ENCODE data around the gene DISC1. TPM values are rescaled to one million over a fixed set of nuclear protein-coding genes. Genes with fewer than 3 reads are reported as not detected.

DISC1 gene
- total and polyA plus RNA-seq, 2 experiments from 2014 or later = 2.1 to 6.5 TPM

DNA sequence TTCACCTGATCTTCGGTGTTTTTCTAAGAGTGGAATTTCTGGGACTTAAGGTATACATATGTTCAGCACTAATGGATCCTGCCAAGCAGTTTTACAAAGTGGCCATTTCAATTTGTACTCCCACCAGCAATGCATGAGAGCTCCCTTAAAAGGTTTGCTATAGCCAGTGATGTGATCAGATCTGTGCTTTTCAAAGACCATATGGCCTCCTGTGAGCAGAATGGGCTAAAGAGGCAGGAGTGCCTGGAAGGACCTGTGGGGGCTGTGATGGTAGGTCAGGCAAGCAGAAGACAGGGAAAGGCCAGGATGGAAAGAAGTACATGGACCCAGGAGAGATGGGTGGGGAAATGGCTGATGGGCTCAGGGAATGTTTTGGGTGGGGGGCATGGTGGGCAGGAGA is 252.7 kb downstream of the DISC1 start (continued):
- TF ChIP-seq, protein P1, sequence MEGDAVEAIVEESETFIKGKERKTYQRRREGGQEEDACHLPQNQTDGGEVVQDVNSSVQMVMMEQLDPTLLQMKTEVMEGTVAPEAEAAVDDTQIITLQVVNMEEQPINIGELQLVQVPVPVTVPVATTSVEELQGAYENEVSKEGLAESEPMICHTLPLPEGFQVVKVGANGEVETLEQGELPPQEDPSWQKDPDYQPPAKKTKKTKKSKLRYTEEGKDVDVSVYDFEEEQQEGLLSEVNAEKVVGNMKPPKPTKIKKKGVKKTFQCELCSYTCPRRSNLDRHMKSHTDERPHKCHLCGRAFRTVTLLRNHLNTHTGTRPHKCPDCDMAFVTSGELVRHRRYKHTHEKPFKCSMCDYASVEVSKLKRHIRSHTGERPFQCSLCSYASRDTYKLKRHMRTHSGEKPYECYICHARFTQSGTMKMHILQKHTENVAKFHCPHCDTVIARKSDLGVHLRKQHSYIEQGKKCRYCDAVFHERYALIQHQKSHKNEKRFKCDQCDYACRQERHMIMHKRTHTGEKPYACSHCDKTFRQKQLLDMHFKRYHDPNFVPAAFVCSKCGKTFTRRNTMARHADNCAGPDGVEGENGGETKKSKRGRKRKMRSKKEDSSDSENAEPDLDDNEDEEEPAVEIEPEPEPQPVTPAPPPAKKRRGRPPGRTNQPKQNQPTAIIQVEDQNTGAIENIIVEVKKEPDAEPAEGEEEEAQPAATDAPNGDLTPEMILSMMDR (conservative IDR thresholded peaks at IDR 0.05; ENCODE audit: low read depth in 2 of 2) = no peak
- no peak for TF ChIP-seq JUNB (IDR thresholded peaks at IDR 0.05; ENCODE audit: unreplicated experiment)
- TF ChIP-seq EZH2 (IDR thresholded peaks at IDR 0.05; ENCODE audit: low read depth, unreplicated experiment) = no peak
- TF ChIP-seq ZNF331 (CRISPR knock-in tag; IDR thresholded peaks at IDR 0.05; ENCODE audit: low read depth) = no peak
- TF ChIP-seq POLR2AphosphoS5 (IDR thresholded peaks at IDR 0.05; ENCODE audit: low read depth) = no peak
- TF ChIP-seq CREB1 (CRISPR knock-in tag; IDR thresholded peaks at IDR 0.05; ENCODE audit: low read depth) = no peak
- no peak for TF ChIP-seq REST (IDR thresholded peaks at IDR 0.05; ENCODE audit: unreplicated experiment)

GRCh38 chr1:231882333-231882732 is 255.7 kb downstream of the DISC1 start:
- Histone ChIP-seq H3K9me2 (ENCODE audit: insufficient read depth) (peaks cover 8% of the 10 kb centered on the region; the same call in 1 of the 2 replicates), H3K79me2 (replicated peaks; ENCODE audit: insufficient read depth) (no peaks in the 10 kb centered on the region), H3K27ac (ENCODE audit: low read depth) (no peak overlapping the region), H3K36me3 (ENCODE audit: insufficient read depth) (no peaks in the 10 kb centered on the region), H3K4me1 (ENCODE audit: insufficient read depth) (no peaks in the 10 kb centered on the region), H3K27me3 (ENCODE audit: insufficient read depth) (no peaks in the 10 kb centered on the region), H4K20me1 (replicated peaks; ENCODE audit: insufficient read depth) (no peaks in the 10 kb centered on the region), H3K4me3 (no peak overlapping the region), H2AFZ (no peak overlapping the region), H3F3A (replicated peaks; ENCODE audit: low read depth) (no peaks in the 10 kb centered on the region), H3K4me2 (no peak overlapping the region)
- no peak for DNase-seq (ENCODE audit: low spot score)
- no peak overlapping the region for H3K4me3 Mint-ChIP-seq
- no peaks in the 10 kb centered on the region for H3K9me3 Mint-ChIP-seq
- no peak overlapping the region for H3K27ac Mint-ChIP-seq
- no peak for ATAC-seq
- peaks cover 2% of the 10 kb centered on the region for H3K27me3 Mint-ChIP-seq (ENCODE audit: insufficient read depth, low read depth, poor library complexity)
- H3K36me3 Mint-ChIP-seq (ENCODE audit: low read depth) = no peaks in the 10 kb centered on the region
- peaks cover 5% of the 10 kb centered on the region for H3K4me1 Mint-ChIP-seq
- no peak for TF ChIP-seq STAT1 (IDR thresholded peaks at IDR 0.05; ENCODE audit: unreplicated experiment)
- no peak for TF ChIP-seq ETS1 (IDR thresholded peaks at IDR 0.05)
- TF ChIP-seq EZH2 (IDR thresholded peaks at IDR 0.05; ENCODE audit: low read depth, unreplicated experiment) = no peak
- no peak for TF ChIP-seq ZNF331 (CRISPR knock-in tag; IDR thresholded peaks at IDR 0.05; ENCODE audit: low read depth)
- TF ChIP-seq POLR2AphosphoS5 (IDR thresholded peaks at IDR 0.05; ENCODE audit: low read depth) = no peak
- TF ChIP-seq CREB1 (CRISPR knock-in tag; IDR thresholded peaks at IDR 0.05; ENCODE audit: low read depth) = no peak
- no peak for TF ChIP-seq ZNF114 (CRISPR knock-in tag; IDR thresholded peaks at IDR 0.05)
- TF ChIP-seq EZH2phosphoT487 (IDR thresholded peaks at IDR 0.05; ENCODE audit: unreplicated experiment) = no peak
- TF ChIP-seq REST (IDR thresholded peaks at IDR 0.05; ENCODE audit: unreplicated experiment) = no peak
